NCI-H748 (cell line): Measurements from ENCODE around the gene VSTM2L.
A peak's percentile ranks its signal among the peaks of the same experiment; 100 is the strongest.

ENCODE experiments used
- DNase-seq: peaks from one replicate; lab custom pipeline; 2025; ENCODE audit not compliant: unreplicated experiment; lab: John Stamatoyannopoulos, UW

The VSTM2L gene

DNA sequence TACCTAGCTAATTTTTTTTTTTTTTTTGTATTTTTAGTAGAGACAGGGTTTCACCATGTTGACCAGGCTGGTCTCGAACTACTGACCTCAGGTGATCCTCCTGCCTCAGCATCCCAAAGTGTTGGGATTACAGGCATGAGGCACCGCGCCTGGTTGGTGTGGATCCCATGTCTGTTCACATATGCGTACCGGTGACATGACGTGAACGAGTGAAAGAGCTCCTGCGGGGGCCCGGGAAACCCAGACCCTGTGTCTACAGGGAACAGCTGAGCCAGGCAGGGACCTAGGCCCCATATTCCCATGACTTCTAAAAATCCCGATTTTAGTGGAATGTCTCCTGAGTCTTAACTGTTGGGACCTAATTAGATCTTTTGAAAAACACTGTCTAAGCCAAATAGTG, 33.1 kb downstream of the VSTM2L start:
- no peak for DNase-seq

DNA sequence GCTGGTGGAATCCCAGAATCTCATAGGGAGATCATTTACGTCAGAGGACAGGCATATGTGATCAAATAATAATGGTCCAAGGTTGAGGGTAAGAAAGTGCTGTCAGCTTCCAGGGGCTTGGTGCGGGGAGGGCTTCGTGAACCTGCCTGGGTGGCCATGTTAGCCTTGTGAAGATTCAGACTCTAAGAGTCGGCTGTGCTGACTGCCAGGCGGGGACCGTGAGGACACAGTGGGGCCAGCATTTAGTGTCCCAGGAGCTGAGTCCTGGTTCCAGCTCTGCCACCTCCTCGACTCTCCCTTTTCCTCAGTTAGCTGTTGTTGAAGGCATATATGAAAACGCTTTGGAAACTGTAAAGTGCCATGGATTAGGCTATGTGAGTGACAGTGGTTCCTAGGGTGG, 33.5 kb downstream of the VSTM2L start:
- DNase-seq: no peak

DNA sequence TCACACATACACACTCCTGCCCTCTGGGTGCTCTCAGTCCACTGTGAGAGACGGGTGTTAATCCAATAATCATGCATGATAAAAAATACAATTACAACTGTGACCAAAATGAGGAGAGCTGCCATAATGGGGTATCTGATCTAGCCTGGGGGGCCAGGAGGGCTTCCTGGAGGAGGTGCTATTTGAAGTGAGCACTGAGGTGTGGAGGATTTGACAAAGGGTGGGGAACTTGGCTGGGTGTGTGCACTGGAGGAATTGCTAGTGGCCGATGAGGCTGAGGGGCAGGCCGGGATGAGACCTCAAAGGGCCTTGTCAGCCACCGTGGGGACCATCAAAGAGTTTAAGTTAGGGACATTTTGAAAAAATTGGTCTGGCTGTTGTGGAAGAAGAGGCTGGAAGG, 34.8 kb downstream of the VSTM2L start:
- DNase-seq: no peak

DNA sequence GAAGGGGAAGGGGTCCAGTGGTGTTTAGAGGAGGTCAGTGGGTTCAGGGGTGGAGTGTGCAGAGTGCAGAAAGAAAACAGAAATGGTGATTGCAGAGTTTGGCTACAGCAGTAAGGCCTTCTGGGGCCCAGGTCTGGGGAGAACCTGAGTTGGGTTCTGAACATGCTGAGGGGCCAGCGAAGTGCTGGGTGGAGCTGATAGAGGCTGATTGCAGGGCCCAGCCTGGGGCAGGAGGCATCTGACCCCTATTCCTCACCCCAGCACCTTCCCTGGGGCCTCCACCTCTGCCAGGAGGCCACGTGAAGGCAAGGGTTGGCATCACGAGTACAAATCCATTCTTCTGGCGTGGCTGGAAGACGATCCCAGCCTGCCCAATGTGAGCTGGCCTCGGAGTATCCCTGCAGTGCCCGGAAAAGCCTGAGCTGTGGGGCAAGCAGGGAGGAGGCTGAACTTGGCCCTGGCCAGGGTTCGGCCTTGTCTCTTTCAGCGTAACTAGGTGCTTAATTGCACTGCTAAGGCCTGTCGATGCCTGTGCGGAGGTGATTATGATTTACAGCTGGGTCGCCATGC, 35.3 kb downstream of the VSTM2L start:
- no peak for DNase-seq

- no peak for DNase-seq
Observed at GRCh38 chr20:37938954-37939353, 36.0 kb downstream of the VSTM2L start.

DNA sequence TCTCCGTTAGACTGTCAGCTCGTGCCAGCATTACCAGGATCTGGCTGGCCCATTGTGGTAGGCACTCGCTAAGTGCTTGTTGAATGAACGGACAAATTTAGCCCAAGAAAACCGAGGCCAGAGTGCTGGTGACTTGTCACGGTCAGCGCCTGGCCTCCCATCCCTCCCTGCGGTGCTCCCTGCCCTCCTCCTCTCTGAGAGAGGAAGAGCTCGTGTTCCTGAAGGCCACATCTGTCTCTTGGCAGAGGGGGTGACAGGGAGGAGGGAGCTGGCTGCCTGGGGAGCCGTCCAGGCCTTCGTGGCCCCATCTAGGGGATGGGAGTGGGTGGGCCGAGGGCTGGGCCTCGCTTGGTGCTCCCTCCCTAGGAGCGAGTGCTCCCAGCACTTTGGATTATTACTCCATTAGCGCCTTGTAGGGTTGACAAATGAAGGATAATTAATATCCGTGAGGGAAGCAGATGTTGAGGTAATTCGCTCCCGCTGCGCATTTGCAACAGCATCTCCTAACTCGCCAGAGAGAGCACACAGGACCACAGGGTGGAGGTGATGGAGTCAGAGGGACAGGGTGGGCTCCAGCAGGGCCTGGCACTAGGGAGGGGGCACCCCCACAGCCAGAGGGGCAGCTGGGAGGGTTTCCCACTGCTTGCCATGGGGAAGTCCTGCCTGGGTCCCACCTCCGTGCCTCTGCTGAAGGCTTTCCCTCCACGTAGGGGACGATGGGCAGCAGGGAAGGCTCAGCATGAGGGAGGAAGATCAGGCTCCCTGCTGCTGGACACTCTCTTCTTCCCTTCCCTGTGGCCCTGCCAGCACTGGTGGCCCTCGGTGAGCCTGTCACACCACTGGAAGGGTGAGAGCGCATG, 37.0 kb downstream of the VSTM2L start:
- no peak for DNase-seq

DNA sequence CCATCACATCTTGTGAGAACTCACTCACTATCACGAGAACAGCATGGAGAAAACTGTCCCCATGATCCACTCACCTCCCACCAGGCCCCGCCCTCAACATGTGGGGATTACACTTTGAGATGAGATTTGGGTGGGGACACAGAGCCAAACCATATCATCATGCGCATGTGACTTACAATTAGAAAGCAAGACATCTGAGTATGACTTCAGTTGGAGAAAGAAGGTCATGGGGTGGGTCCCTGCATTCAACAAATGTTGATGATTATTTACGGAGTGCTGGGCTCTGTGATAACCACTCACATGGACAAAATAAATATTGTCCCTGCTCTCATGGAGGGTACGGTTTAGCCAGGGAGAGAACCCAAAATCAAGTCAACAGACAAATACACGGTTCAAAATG, 37.9 kb downstream of the VSTM2L start:
- no peak for DNase-seq

- DNase-seq: no peak
Observed at GRCh38 chr20:37941332-37941731, 38.4 kb downstream of the VSTM2L start.

DNA sequence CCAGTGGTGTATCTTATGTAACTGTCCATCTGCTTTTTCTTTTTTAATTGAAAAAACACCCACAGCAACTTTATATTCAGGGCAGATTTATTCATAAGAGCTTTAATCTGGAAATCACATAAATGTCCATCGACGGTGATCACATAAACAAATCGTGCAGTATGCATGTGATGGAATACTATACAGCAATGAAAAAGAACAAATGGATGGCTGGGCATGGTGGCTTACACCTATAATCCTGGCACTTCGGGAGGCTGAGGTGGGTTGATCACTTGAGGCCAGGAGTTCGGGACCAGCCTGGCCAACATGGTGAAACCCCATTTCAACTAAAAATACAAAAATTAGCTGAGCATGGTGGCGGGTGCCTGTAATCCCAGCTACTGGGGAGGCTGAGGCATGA, 39.1 kb downstream of the VSTM2L start:
- no peak for DNase-seq

DNA sequence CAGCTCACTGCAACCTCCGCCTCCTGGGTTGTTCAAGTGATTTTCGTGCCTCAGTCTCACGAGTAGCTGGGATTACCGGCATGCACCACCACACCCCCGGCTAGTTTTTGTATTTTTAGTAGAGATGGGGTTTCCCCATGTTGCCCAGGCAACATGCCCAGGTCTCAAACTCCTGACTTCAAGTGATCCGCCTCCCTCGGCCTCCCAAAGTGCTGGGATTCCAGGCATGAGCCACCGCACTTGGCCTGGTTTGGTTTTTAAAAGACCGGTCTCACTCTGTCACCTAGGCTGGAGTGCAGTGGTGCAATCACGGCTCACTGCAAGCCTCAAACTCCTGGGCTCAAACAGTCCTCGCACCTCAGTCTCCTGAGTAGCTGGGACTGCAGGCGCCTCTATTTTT, 40.1 kb downstream of the VSTM2L start:
- no peak for DNase-seq

DNA sequence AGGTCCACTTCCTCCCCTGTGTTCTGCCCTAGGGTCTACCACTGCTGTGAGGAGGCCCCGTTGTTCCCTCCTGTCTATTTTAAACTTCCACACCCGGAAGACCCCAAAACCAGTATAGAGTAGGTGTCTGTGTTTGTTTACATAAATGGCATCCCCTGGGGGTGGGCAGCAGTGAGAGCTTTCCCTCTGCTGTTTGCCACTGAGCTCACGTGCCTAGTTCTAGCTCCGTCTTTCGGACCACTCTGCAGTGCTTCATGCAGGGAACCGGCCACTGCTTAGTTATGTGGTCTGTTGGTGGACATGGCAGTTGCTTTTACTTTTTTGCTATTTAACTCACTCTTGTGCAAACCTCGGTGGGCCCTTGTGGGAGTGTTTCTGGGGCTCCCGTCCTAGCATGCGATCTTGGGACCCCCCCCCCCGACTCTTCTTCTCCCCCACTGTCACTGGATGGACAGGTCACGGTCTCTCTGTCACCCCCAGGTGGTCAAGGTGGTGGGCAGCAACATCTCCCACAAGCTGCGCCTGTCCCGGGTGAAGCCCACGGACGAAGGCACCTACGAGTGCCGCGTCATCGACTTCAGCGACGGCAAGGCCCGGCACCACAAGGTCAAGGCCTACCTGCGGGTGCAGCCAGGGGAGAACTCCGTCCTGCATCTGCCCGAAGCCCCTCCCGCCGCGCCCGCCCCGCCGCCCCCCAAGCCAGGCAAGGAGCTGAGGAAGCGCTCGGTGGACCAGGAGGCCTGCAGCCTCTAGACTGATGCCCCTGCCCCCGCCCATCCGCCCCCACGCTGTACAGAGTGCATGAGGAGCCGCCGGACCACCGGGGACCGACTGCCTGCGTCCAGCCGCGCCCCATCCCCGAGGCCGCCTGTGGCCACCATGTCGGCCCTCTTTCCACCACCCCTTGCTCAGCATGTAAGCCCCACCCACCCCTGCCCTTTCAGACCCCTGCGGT, 40.9 kb downstream of the VSTM2L start:
- no peak for DNase-seq

DNA sequence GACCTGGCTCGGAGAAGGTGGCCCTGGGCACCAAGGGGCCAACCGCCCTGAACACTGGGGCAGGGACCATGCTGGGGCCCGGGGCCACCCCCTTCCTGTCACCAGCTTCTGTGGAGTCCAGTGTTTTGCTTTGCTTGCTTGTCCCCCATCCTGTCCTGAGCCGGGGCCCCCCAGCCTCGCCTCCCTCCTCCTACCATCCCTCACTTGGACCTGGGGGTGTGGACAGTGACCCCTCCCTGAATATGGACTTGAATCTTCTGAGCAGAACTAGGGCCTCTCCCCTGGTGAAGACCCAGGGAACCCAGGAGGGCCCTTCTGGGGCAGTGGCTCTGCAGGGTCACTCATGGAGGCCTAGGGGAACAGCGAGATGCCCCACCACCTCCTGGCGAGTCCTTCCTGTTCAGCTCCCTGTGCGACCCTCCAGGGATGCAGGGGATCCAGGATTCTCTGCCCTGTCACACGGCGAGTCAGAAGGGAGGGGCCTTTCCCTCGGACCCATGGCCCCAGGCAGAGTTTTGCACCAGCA, 41.6 kb downstream of the VSTM2L start:
- no peak for DNase-seq

GRCh38 chr20:37945091-37945547, 42.2 kb downstream of the VSTM2L start:
- peak; percentile 86 for DNase-seq

GRCh38 chr20:37946946-37947345, 44.0 kb downstream of the VSTM2L start:
- no peak for DNase-seq

DNA sequence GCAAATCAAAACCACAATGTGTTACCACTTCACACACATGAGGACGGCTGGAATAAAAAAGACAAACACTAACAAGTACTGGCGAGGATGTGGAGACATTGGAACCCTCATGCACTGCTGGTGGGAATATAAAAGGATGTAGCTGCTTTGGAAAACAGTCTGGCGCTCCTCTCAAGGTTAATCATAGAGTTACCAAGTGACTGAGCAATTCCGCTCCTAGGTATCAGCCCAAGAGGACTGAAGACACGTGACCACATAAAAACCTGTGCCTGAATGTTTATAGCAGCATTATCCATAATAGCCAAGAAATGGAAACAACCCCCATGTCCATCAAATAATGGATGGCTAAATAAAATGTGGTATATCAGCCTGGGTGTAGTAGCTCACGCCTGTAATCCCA, 45.0 kb downstream of the VSTM2L start:
- no peak for DNase-seq

GRCh38 chr20:37948956-37949355, 46.0 kb downstream of the VSTM2L start:
- no peak for DNase-seq

DNA sequence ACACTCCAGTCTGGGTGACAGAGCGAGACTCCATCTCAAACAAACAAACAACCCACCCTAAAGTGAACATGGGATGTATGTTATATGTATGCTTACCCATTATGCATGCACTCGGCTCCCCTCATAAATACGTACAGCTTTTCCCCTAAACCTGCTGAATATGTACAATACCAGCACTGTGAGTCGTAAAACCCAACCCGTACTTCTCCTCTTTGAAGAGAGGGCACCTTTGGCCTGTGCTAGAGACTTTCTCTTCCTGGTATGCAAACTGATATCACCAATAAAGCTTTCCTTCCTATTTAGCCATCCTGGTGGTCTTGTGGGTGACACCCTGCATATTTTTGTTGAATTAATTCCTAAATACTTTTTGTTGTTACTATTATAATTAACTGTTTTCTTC, 51.3 kb downstream of the VSTM2L start:
- no peak for DNase-seq

- DNase-seq: no peak
Observed at GRCh38 chr20:37954626-37955025, 51.7 kb downstream of the VSTM2L start.

- no peak for DNase-seq
Observed at GRCh38 chr20:37955511-37955910, 52.6 kb downstream of the VSTM2L start.

DNA sequence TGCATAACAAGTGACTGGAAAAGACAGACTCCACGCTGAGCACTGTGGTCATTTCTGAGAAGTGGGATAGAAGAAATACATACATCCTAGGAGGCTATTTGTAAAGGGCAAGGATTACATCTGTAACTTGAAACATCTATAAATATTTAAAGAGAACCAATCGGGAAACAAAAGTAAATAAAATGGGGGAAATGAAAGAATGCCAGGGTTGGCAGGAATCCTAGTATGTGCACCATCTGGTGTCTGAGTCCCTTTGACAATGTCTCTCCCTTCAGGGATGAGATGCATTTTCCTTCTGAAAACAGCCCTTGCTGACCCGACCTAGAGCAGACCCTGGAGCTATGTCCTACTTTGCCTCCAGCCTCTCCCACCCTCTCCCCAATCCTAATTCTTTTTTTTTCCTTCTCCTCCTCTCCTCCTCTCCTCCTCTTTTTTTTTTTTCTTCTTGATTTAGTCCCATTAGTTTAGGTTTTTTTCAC, 53.2 kb downstream of the VSTM2L start:
- DNase-seq: peak; percentile 82

DNA sequence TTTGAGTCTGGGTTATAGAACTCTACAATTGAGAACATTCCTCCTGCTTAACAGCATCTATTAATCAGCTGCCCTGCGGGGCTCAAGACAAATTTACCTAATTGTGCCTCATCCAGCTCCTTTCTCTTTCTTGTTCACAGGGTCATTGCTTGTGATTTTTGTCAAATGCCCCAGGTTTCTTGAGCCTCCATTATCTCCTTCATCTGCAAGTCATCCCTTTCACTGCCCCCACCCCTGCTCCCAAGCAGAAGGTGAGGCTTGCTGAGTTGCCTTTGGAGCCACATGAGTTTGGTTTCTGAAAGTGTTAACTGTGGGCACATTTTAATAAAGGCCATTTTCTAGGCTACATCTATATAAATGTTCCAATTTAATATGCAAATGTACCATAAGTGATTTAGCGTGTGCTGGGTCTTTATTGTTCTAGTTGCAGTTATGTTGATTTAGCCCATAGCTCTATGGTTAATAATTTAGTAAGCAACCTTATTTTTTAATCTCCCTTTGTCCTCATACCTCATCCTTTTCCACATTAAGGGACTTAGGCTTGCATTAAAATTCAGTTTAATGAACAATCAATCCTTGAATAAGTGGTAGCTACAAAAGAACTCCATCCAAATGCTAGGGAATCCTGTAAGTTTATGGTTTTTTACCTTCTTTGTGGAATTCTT, 56.1 kb downstream of the VSTM2L start:
- no peak for DNase-seq
